HEK293T (cell line): ENCODE results near the gene PSKH1.

Experiments
- ARNT ChIP-seq: fragments of 450-650 bp; IDR thresholded peaks from 2 replicates; pipeline ENCODE4 v1.6.1; 2017; ENCODE audit warnings: mild to moderate bottlenecking
- BHLHE40 ChIP-seq: fragments of 450-650 bp; IDR thresholded peaks from 2 replicates; pipeline ENCODE4 v1.6.1; 2016; ENCODE audit warnings: mild to moderate bottlenecking, moderate library complexity, borderline replicate concordance
- ELF4 ChIP-seq: fragments of 450-650 bp; IDR thresholded peaks from 2 replicates; pipeline ENCODE4 v1.6.1; 2017; ENCODE audit warnings: antibody characterized with exemption
- FOXA1 ChIP-seq: fragments of 450-650 bp; IDR thresholded peaks from 2 replicates; pipeline ENCODE4 v1.6.1; 2016; ENCODE audit warnings: mild to moderate bottlenecking
- FOXK2 ChIP-seq: fragments of 450-650 bp; IDR thresholded peaks from 2 replicates; pipeline ENCODE4 v1.6.1; 2016; ENCODE audit warnings: mild to moderate bottlenecking
- FOXM1 ChIP-seq: fragments of 450-650 bp; IDR thresholded peaks from 2 replicates; pipeline ENCODE4 v1.6.1; 2017; ENCODE audit warnings: mild to moderate bottlenecking, borderline replicate concordance
- LEF1 ChIP-seq: fragments of 450-650 bp; IDR thresholded peaks from 2 replicates; pipeline ENCODE4 v1.6.1; 2017; ENCODE audit warnings: mild to moderate bottlenecking, borderline replicate concordance
- NFRKB ChIP-seq: fragments of 450-650 bp; IDR thresholded peaks from 2 replicates; pipeline ENCODE4 v1.6.1; 2016; ENCODE audit warnings: mild to moderate bottlenecking, moderate library complexity
- SP1 ChIP-seq: fragments of 450-650 bp; IDR thresholded peaks from 2 replicates; pipeline ENCODE4 v1.6.1; 2017
- SUZ12 ChIP-seq: fragments of 450-650 bp; IDR thresholded peaks from 2 replicates; pipeline ENCODE4 v1.6.1; 2016; ENCODE audit warnings: mild to moderate bottlenecking
- TARDBP ChIP-seq: fragments of 450-650 bp; IDR thresholded peaks from 2 replicates; pipeline ENCODE4 v1.6.1; 2016
- ZNF384 ChIP-seq: fragments of 450-650 bp; IDR thresholded peaks from 2 replicates; pipeline ENCODE4 v1.6.1; 2016
- TF ChIP-seq, protein P1 (sequence below): fragments of 450-650 bp; IDR thresholded peaks from 2 replicates; pipeline ENCODE4 v1.6.1; 2016

DNA sequence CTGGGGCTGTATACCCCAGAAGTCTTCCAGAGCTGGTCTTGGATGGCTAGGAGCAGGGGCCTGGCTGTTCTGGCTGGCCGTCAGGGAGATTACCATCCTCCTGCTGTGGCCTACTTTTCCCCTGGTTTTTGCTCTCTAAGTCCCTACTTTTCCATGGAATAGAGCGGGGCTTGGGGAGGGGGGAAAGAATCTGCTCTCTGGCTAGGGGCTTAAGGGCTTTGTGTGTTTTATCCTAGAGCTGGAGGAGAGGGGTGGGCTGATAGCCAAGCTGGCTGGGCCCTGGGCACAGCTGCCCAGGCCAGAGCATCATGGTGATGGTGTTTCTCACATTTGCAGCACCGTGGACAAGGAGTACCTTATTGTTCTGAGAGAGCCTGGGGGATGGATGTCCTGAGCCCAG lies 4.7 kb upstream of the PSKH1 start:
- TF ChIP-seq FOXK2: no peak
- TF ChIP-seq FOXM1: no peak
- TF ChIP-seq BHLHE40: no peak
- no peak for TF ChIP-seq FOXA1
- no peak for TF ChIP-seq TARDBP
- TF ChIP-seq SUZ12: no peak
- no peak for TF ChIP-seq ZNF384
- no peak for TF ChIP-seq NFRKB
- TF ChIP-seq LEF1: no peak
- TF ChIP-seq ARNT: no peak
- TF ChIP-seq, protein P1, sequence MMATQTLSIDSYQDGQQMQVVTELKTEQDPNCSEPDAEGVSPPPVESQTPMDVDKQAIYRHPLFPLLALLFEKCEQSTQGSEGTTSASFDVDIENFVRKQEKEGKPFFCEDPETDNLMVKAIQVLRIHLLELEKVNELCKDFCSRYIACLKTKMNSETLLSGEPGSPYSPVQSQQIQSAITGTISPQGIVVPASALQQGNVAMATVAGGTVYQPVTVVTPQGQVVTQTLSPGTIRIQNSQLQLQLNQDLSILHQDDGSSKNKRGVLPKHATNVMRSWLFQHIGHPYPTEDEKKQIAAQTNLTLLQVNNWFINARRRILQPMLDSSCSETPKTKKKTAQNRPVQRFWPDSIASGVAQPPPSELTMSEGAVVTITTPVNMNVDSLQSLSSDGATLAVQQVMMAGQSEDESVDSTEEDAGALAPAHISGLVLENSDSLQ: no peak
- no peak for TF ChIP-seq ELF4
- no peak for TF ChIP-seq SP1
